ENCODE results near the gene ALLC.

The ALLC gene

DNA sequence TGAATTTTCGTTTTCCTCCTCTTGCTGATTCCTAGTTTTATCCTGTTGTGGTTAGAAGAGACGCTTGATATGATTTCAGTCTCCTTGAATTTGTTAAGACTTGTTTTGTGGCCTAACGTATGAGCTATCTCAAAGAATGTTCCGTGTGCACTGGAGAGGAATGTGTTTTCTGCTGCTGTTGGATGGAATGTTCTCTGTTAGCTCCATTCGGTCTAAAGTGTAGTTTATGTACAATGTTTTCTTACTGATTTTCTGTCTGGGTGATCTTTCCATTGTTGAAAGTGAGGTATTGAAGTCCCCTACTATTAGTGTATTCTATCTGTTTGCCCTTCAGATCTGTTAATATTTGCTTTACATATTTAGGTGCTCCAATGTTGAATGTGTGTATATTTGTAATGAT, 37.2 kb upstream of the ALLC start:
- H3K27ac ChIP-seq (ENCODE audit: low read depth, low read length) = no peak overlapping the region
- no peaks in the 10 kb centered on the region for H3K9me2 ChIP-seq (replicated peaks; ENCODE audit: control insufficient read depth, low read length)
- no peaks in the 10 kb centered on the region for H4K20me1 ChIP-seq (ENCODE audit: control insufficient read depth, insufficient read depth, low read depth, low read length)
- H3K36me3 ChIP-seq (ENCODE audit: control insufficient read depth, low read length) = no peaks in the 10 kb centered on the region
- H3K4me3 ChIP-seq (ENCODE audit: low read length) = no peak overlapping the region
- TF ChIP-seq, protein P1, sequence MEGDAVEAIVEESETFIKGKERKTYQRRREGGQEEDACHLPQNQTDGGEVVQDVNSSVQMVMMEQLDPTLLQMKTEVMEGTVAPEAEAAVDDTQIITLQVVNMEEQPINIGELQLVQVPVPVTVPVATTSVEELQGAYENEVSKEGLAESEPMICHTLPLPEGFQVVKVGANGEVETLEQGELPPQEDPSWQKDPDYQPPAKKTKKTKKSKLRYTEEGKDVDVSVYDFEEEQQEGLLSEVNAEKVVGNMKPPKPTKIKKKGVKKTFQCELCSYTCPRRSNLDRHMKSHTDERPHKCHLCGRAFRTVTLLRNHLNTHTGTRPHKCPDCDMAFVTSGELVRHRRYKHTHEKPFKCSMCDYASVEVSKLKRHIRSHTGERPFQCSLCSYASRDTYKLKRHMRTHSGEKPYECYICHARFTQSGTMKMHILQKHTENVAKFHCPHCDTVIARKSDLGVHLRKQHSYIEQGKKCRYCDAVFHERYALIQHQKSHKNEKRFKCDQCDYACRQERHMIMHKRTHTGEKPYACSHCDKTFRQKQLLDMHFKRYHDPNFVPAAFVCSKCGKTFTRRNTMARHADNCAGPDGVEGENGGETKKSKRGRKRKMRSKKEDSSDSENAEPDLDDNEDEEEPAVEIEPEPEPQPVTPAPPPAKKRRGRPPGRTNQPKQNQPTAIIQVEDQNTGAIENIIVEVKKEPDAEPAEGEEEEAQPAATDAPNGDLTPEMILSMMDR (IDR thresholded peaks at IDR 0.05; ENCODE audit: low read depth, low read length, poor library complexity, severe bottlenecking) = no peak
- TF ChIP-seq EZH2phosphoT487 (IDR thresholded peaks at IDR 0.05; ENCODE audit: borderline replicate concordance, low read length) = no peak
- no peaks in the 10 kb centered on the region for H3F3A ChIP-seq (ENCODE audit: control insufficient read depth, insufficient read depth)
- H3K27me3 ChIP-seq (ENCODE audit: control insufficient read depth, low read length) = no peaks in the 10 kb centered on the region
- no peaks in the 10 kb centered on the region for H3K9me3 ChIP-seq (ENCODE audit: control insufficient read depth, insufficient read depth, low read length)
- no peaks in the 10 kb centered on the region for H3K4me1 ChIP-seq (ENCODE audit: control insufficient read depth, low read length)
- H3K79me2 ChIP-seq (ENCODE audit: control insufficient read depth, low read length) = no peaks in the 10 kb centered on the region
- no peak overlapping the region for H3K4me2 ChIP-seq (ENCODE audit: low read length)

DNA sequence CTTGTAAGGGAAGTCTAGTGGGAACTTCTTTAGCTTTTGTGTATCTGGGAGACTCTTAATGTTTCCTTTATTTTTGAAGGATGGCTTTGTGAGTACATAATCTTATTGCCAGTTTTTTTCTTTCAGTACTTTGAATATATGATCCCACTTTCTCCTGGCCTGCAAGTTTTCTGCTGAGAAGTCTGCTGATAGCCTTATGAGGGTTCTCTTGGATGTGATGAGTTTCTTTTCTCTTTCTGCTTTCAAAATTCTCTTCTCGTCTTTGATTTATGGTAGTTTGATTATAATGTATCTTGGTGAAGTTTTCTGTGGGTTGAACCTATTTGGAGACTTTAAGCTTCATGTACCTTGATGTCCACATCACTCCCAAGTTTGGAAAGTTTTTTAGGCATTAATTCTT, 35.0 kb upstream of the ALLC start:
- H3F3A ChIP-seq (ENCODE audit: control insufficient read depth, insufficient read depth) = no peaks in the 10 kb centered on the region
- H3K9me3 ChIP-seq (ENCODE audit: control insufficient read depth, insufficient read depth, low read length) = no peaks in the 10 kb centered on the region
- H3K27ac ChIP-seq (ENCODE audit: low read depth, low read length) = no peak overlapping the region
- no peaks in the 10 kb centered on the region for H3K36me3 ChIP-seq (ENCODE audit: control insufficient read depth, low read length)
- no peak overlapping the region for H3K4me3 ChIP-seq (ENCODE audit: low read length)
- H4K20me1 ChIP-seq (ENCODE audit: control insufficient read depth, insufficient read depth, low read depth, low read length) = no peaks in the 10 kb centered on the region
- no peaks in the 10 kb centered on the region for H3K4me1 ChIP-seq (ENCODE audit: control insufficient read depth, low read length)
- no peak for TF ChIP-seq EZH2phosphoT487 (IDR thresholded peaks at IDR 0.05; ENCODE audit: borderline replicate concordance, low read length)
- TF ChIP-seq, protein P1 (IDR thresholded peaks at IDR 0.05; ENCODE audit: low read depth, low read length, poor library complexity, severe bottlenecking) = no peak
- H3K79me2 ChIP-seq (ENCODE audit: control insufficient read depth, low read length) = no peaks in the 10 kb centered on the region
- no peaks in the 10 kb centered on the region for H3K27me3 ChIP-seq (ENCODE audit: control insufficient read depth, low read length)
- H3K4me2 ChIP-seq (ENCODE audit: low read length) = no peak overlapping the region
- H3K9me2 ChIP-seq (replicated peaks; ENCODE audit: control insufficient read depth, low read length) = no peaks in the 10 kb centered on the region

DNA sequence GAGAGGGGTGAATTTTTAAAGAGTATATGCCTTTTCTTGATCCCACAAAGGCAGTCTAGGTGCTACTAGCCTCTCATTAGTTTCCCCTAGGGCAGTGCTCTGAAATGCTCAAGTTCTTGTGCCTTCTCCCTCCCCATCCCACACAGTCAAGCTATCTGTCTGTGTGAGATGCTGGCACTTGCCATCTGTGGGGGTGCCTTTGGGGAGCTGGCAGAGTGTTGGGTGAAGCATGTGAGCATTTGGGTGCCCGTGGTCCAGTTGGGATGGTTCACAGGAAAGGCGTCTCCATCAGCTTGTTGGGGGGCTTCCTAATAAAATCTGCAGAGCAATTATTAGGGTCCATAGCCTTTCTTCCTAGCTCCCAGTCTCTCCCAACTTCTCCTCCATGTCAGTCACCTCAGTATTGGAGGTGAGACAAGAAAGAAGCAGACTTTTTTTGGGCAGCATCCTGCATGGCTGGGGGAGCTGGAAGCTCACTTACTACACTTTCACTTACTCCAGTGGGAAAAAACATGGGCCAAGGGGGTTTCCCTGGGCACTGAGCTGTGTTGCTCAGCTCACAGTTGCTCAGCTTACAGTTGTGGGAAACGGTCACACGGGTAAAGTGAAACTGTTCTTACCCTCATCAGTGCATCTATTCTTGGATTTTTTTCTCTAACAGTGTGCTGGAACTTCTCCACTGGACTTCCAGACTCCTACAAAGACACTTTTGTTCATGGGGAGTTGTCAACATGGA, 33.8 kb upstream of the ALLC start:
- no peaks in the 10 kb centered on the region for H3K9me3 ChIP-seq (ENCODE audit: control insufficient read depth, insufficient read depth, low read length)
- no peaks in the 10 kb centered on the region for H3K36me3 ChIP-seq (ENCODE audit: control insufficient read depth, low read length)
- no peaks in the 10 kb centered on the region for H3K4me1 ChIP-seq (ENCODE audit: control insufficient read depth, low read length)
- no peaks in the 10 kb centered on the region for H3K79me2 ChIP-seq (ENCODE audit: control insufficient read depth, low read length)
- no peak overlapping the region for H3K4me2 ChIP-seq (ENCODE audit: low read length)
- H4K20me1 ChIP-seq (ENCODE audit: control insufficient read depth, insufficient read depth, low read depth, low read length) = no peaks in the 10 kb centered on the region
- H3F3A ChIP-seq (ENCODE audit: control insufficient read depth, insufficient read depth) = no peaks in the 10 kb centered on the region
- TF ChIP-seq, protein P1 (IDR thresholded peaks at IDR 0.05; ENCODE audit: low read depth, low read length, poor library complexity, severe bottlenecking) = no peak
- no peak for TF ChIP-seq EZH2phosphoT487 (IDR thresholded peaks at IDR 0.05; ENCODE audit: borderline replicate concordance, low read length)
- H3K9me2 ChIP-seq (replicated peaks; ENCODE audit: control insufficient read depth, low read length) = no peaks in the 10 kb centered on the region
- no peak overlapping the region for H3K27ac ChIP-seq (ENCODE audit: low read depth, low read length)
- H3K4me3 ChIP-seq (ENCODE audit: low read length) = no peak overlapping the region
- no peaks in the 10 kb centered on the region for H3K27me3 ChIP-seq (ENCODE audit: control insufficient read depth, low read length)
